ENCODE measurements around the gene CEP152.

CEP152 gene

GRCh38 chr15:48695827-48696573, 114.9 kb downstream of the CEP152 start:
- ChIA-PET CTCF (interaction anchor here (0.9 kb wide), 1 partner anchor 338 kb away, joined by 3 read pairs; no protein-coding TSS in a partner anchor), POLR2A (no interaction called here)
- Histone ChIP-seq H3K4me1 (ENCODE audit: control insufficient read depth, insufficient read depth, low read length) (no peaks in the 10 kb centered on the region), H3K27ac (ENCODE audit: extremely low read depth, low read depth, low read length) (no peak overlapping the region), H3K36me3 (ENCODE audit: control insufficient read depth in 2 of 2, insufficient read depth in 1 of 2, low read length in 2 of 2) (no peaks in the 10 kb centered on the region), H3K4me3 (ENCODE audit: low read depth, low read length) (no peak overlapping the region), H3K9me3 (ENCODE audit: control insufficient read depth, insufficient read depth, low read depth, low read length) (no peaks in the 10 kb centered on the region)
- TF ChIP-seq ZNF707 (tag by site-specific recombination; IDR thresholded peaks at IDR 0.05) (no peak), ZBTB48 (tag by site-specific recombination; IDR thresholded peaks at IDR 0.05) (no peak), ZBTB10 (tag by site-specific recombination; IDR thresholded peaks at IDR 0.05) (no peak), KLF7 (tag by site-specific recombination; IDR thresholded peaks at IDR 0.05; ENCODE audit: borderline replicate concordance) (no peak), GLIS2 (tag by site-specific recombination; IDR thresholded peaks at IDR 0.05) (no peak), PATZ1 (tag by site-specific recombination; IDR thresholded peaks at IDR 0.05) (no peak), REPIN1 (tag by site-specific recombination; IDR thresholded peaks at IDR 0.05; ENCODE audit: low read depth) (no peak), BCL6B (tag by site-specific recombination; IDR thresholded peaks at IDR 0.05) (no peak), ZNF48 (tag by site-specific recombination; IDR thresholded peaks at IDR 0.05) (no peak), WT1 (tag by site-specific recombination; IDR thresholded peaks at IDR 0.05) (no peak), ZSCAN16 (tag by site-specific recombination; IDR thresholded peaks at IDR 0.05) (no peak), ZNF473 (tag by site-specific recombination; IDR thresholded peaks at IDR 0.05) (no peak), ZNF10 (tag by site-specific recombination; IDR thresholded peaks at IDR 0.05) (no peak), ZBTB49 (tag by site-specific recombination; IDR thresholded peaks at IDR 0.05; ENCODE audit: low read depth) (no peak), ZNF704 (tag by site-specific recombination; IDR thresholded peaks at IDR 0.05) (no peak), ZNF518A (tag by site-specific recombination; conservative IDR thresholded peaks at IDR 0.05; ENCODE audit: low read depth) (no peak), ZBTB20 (tag by site-specific recombination; IDR thresholded peaks at IDR 0.05) (no peak), ZFP41 (tag by site-specific recombination; IDR thresholded peaks at IDR 0.05; ENCODE audit: borderline replicate concordance) (no peak)

Data from HEK293 (cell line).